Esophagus squamous epithelium (tissue), 4 donors: ENCODE results near the gene CPA2.

Experiments used
- POLR2A ChIP-seq, 4 donors: fragments of 450-650 bp; IDR thresholded peaks; one replicate each; pipeline ENCODE4 v1.6.1; 2017; ENCODE audit warnings: antibody characterized with exemption in 4 of 4, mild to moderate bottlenecking in 4 of 4, moderate library complexity in 3 of 4
- TF ChIP-seq, protein P1 (sequence below), 6 experiments: fragments of 450-650 bp in 4 of 6; fragments of 200-600 bp in 2 of 6; sonication (generic) in 2 of 6; IDR thresholded peaks; one replicate each; pipeline ENCODE4 v1.5.1; 2016 to 2019; ENCODE audit warnings: antibody characterized with exemption in 6 of 6, mild to moderate bottlenecking in 4 of 6, moderate library complexity in 4 of 6

- TF ChIP-seq, protein P1, sequence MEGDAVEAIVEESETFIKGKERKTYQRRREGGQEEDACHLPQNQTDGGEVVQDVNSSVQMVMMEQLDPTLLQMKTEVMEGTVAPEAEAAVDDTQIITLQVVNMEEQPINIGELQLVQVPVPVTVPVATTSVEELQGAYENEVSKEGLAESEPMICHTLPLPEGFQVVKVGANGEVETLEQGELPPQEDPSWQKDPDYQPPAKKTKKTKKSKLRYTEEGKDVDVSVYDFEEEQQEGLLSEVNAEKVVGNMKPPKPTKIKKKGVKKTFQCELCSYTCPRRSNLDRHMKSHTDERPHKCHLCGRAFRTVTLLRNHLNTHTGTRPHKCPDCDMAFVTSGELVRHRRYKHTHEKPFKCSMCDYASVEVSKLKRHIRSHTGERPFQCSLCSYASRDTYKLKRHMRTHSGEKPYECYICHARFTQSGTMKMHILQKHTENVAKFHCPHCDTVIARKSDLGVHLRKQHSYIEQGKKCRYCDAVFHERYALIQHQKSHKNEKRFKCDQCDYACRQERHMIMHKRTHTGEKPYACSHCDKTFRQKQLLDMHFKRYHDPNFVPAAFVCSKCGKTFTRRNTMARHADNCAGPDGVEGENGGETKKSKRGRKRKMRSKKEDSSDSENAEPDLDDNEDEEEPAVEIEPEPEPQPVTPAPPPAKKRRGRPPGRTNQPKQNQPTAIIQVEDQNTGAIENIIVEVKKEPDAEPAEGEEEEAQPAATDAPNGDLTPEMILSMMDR (IDR thresholded peaks at IDR 0.05): no peak
- TF ChIP-seq POLR2A (IDR thresholded peaks at IDR 0.05): no peak
Observed at GRCh38 chr7:130324306-130324943, 57.8 kb downstream of the CPA2 start.
